CD4-positive, CD25-positive, alpha-beta regulatory T cell (primary cell): Measurements from ENCODE around the gene DLGAP4. TPM values are rescaled to one million over a fixed set of nuclear protein-coding genes. Genes with fewer than 3 reads are reported as not detected.

Experiments used
- ATAC-seq, 2 donors: fragments of 150-1000 bp; cut with Tn5 transposase; one replicate each; pipeline ENCODE4 v1.10.0; 2021; ENCODE audit warnings: low read depth in 2 of 2, moderate number of reproducible peaks in 2 of 2, moderate library complexity in 1 of 2
- DNase-seq, 3 donors: peaks; one replicate each; pipeline versions ENCODE4 v3.0.0 to v3.0.0-alpha.2; 2012 to 2022; ENCODE audit warnings: mixed read lengths in 1 of 3
- H3K27ac ChIP-seq: one replicate; pipeline ENCODE4 v1.7.0; 2013; ENCODE audit warnings: mild to moderate bottlenecking, low read length; ENCODE audit not compliant: insufficient read depth, poor library complexity, severe bottlenecking
- H3K27me3 ChIP-seq: one replicate; pipeline ENCODE4 v1.7.0; 2013; ENCODE audit warnings: low read length; ENCODE audit not compliant: control insufficient read depth, insufficient read depth
- H3K36me3 ChIP-seq: one replicate; pipeline ENCODE4 v1.7.0; 2013; ENCODE audit warnings: mild to moderate bottlenecking, low read length, moderate library complexity; ENCODE audit not compliant: control insufficient read depth, insufficient read depth
- H3K4me1 ChIP-seq: 2 replicates; pipeline ENCODE4 v1.7.0; 2013; ENCODE audit warnings: mild to moderate bottlenecking, low read length; ENCODE audit not compliant: insufficient read depth, control insufficient read depth, poor library complexity, severe bottlenecking
- H3K4me3 ChIP-seq: one replicate; pipeline ENCODE4 v1.7.0; 2013; ENCODE audit warnings: low read depth, mild to moderate bottlenecking, low read length, moderate library complexity
- H3K9me3 ChIP-seq, 2 experiments: 1 replicate in 1 of 2; 2 replicates in 1 of 2; pipeline ENCODE4 v1.7.0; 2013; ENCODE audit warnings: low read length in 2 of 2, mild to moderate bottlenecking in 1 of 2, moderate library complexity in 1 of 2; ENCODE audit not compliant: control insufficient read depth in 2 of 2
- H3K27ac Mint-ChIP-seq, 3 donors: one replicate each; pipeline ENCODE4 v1.8.0; 2020 to 2022; ENCODE audit warnings: mild to moderate bottlenecking in 3 of 3, mixed read lengths in 3 of 3, moderate library complexity in 2 of 3
- H3K27me3 Mint-ChIP-seq: one replicate; pipeline ENCODE4 v1.8.0; 2022; ENCODE audit warnings: mild to moderate bottlenecking, mixed read lengths
- H3K36me3 Mint-ChIP-seq: one replicate; pipeline ENCODE4 v1.8.0; 2020; ENCODE audit warnings: mixed read lengths
- H3K4me1 Mint-ChIP-seq, 4 donors: one replicate each; pipeline ENCODE4 v1.8.0; 2020 to 2022; ENCODE audit warnings: mixed read lengths in 4 of 4, mild to moderate bottlenecking in 1 of 4
- H3K4me3 Mint-ChIP-seq, 4 donors: one replicate each; pipeline ENCODE4 v1.8.0; 2020 to 2022; ENCODE audit warnings: mild to moderate bottlenecking in 4 of 4, mixed read lengths in 4 of 4, moderate library complexity in 3 of 4
- H3K9me3 Mint-ChIP-seq, 7 donors: one replicate each; pipeline ENCODE4 v1.8.0; 2020 to 2022; ENCODE audit warnings: mixed read lengths in 7 of 7, mild to moderate bottlenecking in 3 of 7, moderate library complexity in 2 of 7
- polyA plus RNA-seq, 4 donors: library from polyadenylated mRNA; unstranded; fragments of 300-500 nt; fragmentation: Illumina TruSeq; gene quantifications; one replicate each; pipeline ENCODE4 v1.2.3, GENCODE V29; 2021
- total RNA-seq: library from RNA; stranded (reverse); gene quantifications from one replicate; pipeline ENCODE4 v1.2.3, GENCODE V29; 2022

Gene DLGAP4
- total and polyA plus RNA-seq, 5 donors from 2014 or later, result 10.8 to 43.5 (median 14.7) TPM

- no peak for ATAC-seq
- Mint-ChIP-seq H3K4me1 (no peaks in the 10 kb centered on the region), H3K4me3 (no peak overlapping the region), H3K27ac (no peak overlapping the region), H3K27me3 (peaks cover 25% of the 10 kb centered on the region), H3K9me3 (peaks cover 0 to 2% (median 0%) of the 10 kb centered on the region in 7 donors), H3K36me3 (no peaks in the 10 kb centered on the region)
- no peaks in the 10 kb centered on the region for H3K4me1 ChIP-seq
- no peak overlapping the region for H3K4me3 ChIP-seq
- no peak overlapping the region for H3K27ac ChIP-seq
- H3K36me3 ChIP-seq, result no peaks in the 10 kb centered on the region
- no peaks in the 10 kb centered on the region for H3K27me3 ChIP-seq
- no peak for DNase-seq
- no peaks in the 10 kb centered on the region for H3K9me3 ChIP-seq
Measured at GRCh38 chr20:36279776-36280175, 26.4 kb upstream of the DLGAP4 start.

DNA sequence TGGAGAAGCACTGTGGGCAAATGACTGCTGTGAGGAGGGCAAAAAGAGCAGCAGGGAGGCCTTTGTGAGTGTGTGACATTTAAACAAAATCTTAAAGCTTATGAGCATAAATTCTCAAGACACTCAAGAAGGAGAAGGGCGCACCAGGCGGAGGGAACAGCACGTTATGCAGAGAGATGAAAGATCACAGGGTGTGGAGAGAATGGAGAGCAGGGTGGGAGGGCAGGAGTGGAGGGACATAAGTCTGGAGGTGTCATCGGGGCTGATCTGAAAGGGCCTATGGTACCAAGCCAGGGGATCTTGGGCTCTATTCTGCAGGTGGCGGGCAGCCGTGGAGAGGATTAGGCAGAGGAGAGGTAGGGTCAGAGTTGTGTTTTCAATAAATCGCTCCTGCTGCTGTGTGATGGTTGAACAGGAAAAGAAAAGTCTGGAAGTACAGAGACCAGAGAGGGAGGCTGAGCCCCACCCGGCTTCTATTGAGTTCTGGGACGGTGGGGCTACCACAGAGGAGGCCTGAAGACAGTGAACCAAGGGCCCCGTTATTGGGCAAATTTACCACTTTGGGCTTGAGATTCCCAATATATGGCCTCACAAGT, 24.3 kb upstream of the DLGAP4 start:
- H3K36me3 Mint-ChIP-seq, result no peaks in the 10 kb centered on the region
- no peak overlapping the region for H3K27ac Mint-ChIP-seq
- Histone ChIP-seq H3K36me3 (no peaks in the 10 kb centered on the region), H3K27me3 (no peaks in the 10 kb centered on the region), H3K4me3 (no peak overlapping the region), H3K27ac (no peak overlapping the region), H3K9me3 (no peaks in the 10 kb centered on the region), H3K4me1 (no peaks in the 10 kb centered on the region)
- peaks cover 0 to 2% (median 0%) of the 10 kb centered on the region in 7 donors for H3K9me3 Mint-ChIP-seq
- ATAC-seq (no peak), DNase-seq (no peak)
- H3K4me1 Mint-ChIP-seq, result no peaks in the 10 kb centered on the region
- no peak overlapping the region for H3K4me3 Mint-ChIP-seq
- H3K27me3 Mint-ChIP-seq, result peaks cover 21% of the 10 kb centered on the region

DNA sequence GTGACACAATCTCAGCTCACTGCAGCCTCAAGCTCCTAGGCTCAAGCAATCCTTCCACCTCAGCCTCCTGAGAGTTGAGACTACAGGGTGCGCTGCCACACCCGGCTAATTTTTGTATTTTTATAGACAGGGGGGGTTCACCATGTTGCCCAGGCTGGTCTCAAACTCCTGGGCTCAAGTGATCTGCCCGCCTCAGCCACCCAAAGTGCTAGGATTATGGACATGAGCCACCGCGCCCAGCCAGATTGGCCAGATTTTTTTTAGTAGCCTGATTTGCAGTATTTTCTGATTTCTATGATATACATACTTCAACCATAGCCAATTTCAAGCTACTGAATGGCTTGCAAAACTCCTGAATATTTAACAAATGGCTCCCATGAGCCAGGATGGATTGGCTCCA, 21.4 kb upstream of the DLGAP4 start:
- H3K9me3 Mint-ChIP-seq, result peaks cover 0 to 2% (median 0%) of the 10 kb centered on the region in 7 donors
- no peaks in the 10 kb centered on the region for H3K9me3 ChIP-seq
- no peak for ATAC-seq
- no peak overlapping the region for H3K4me3 ChIP-seq
- no peaks in the 10 kb centered on the region for H3K4me1 ChIP-seq
- peaks cover 4% of the 10 kb centered on the region for H3K27me3 ChIP-seq
- H3K36me3 ChIP-seq, result no peaks in the 10 kb centered on the region
- no peak overlapping the region for H3K4me3 Mint-ChIP-seq
- no peak overlapping the region for H3K27ac ChIP-seq
- no peaks in the 10 kb centered on the region for H3K36me3 Mint-ChIP-seq
- no peak for DNase-seq
- H3K27ac Mint-ChIP-seq, result no peak overlapping the region
- no peaks in the 10 kb centered on the region for H3K4me1 Mint-ChIP-seq
- H3K27me3 Mint-ChIP-seq, result peaks cover 15% of the 10 kb centered on the region

DNA sequence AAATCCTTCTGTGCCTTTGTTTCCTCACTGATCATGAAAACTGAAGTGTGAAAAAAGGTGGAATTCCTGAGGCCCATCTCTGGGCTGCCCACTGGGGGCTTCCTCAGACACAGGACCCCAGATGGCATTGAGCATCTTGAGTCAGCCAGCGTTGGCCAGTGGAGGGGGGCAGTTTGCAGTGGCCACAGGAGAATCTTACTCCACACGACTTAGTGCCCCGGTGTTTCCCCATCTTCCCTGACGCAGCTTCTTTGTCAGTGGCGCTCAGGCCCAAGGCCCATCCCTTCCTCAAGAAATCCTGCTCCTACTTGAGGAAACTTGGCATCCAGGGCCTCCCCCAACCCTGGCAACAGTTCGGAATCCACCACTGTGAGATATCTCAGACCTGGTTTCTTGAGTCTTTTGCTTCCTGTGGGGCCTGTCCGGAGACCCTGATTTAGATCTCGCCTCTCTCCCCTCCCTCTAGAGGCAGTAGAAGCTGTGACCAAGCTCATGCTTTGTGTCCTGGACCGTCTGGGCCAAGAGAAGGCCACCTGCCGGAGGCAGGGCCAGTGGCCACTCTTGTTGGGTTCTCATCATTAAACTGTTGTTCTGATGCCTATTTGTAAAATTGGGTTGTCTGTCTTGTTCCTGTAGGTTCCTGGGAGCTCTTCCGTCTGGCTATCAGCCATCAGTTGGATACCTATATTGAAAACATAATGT, 20.2 kb upstream of the DLGAP4 start:
- H3K27ac Mint-ChIP-seq, result no peak overlapping the region
- no peak for DNase-seq
- peaks cover 19% of the 10 kb centered on the region for H3K27me3 Mint-ChIP-seq

GRCh38 chr20:36297656-36298055, 8.5 kb upstream of the DLGAP4 start:
- H3K9me3 Mint-ChIP-seq, result no peaks in the 10 kb centered on the region
- ATAC-seq (no peak), DNase-seq (no peak)
- H3K4me3 Mint-ChIP-seq, result no peak overlapping the region
- no peaks in the 10 kb centered on the region for H3K9me3 ChIP-seq
- H3K27ac ChIP-seq, result no peak overlapping the region
- H3K27ac Mint-ChIP-seq, result no peak overlapping the region
- peaks cover 35% of the 10 kb centered on the region for H3K27me3 Mint-ChIP-seq
- no peaks in the 10 kb centered on the region for H3K36me3 ChIP-seq
- no peak overlapping the region for H3K4me3 ChIP-seq
- no peaks in the 10 kb centered on the region for H3K36me3 Mint-ChIP-seq
- H3K27me3 ChIP-seq, result peaks cover 9% of the 10 kb centered on the region
- no peaks in the 10 kb centered on the region for H3K4me1 ChIP-seq
- no peaks in the 10 kb centered on the region for H3K4me1 Mint-ChIP-seq

More for the DNA sequence above, 20.2 kb upstream of the DLGAP4 start:
- H3K9me3 Mint-ChIP-seq, result peaks cover 0 to 2% (median 0%) of the 10 kb centered on the region in 7 donors
- H3K36me3 Mint-ChIP-seq, result no peaks in the 10 kb centered on the region
- H3K36me3 ChIP-seq, result no peaks in the 10 kb centered on the region
- H3K4me1 Mint-ChIP-seq, result no peaks in the 10 kb centered on the region
- H3K9me3 ChIP-seq, result no peaks in the 10 kb centered on the region
- peaks cover 4% of the 10 kb centered on the region for H3K27me3 ChIP-seq
- no peak overlapping the region for H3K4me3 Mint-ChIP-seq
- no peak overlapping the region for H3K4me3 ChIP-seq
- ATAC-seq, result no peak
- H3K4me1 ChIP-seq, result no peaks in the 10 kb centered on the region
- H3K27ac ChIP-seq, result no peak overlapping the region

DNA sequence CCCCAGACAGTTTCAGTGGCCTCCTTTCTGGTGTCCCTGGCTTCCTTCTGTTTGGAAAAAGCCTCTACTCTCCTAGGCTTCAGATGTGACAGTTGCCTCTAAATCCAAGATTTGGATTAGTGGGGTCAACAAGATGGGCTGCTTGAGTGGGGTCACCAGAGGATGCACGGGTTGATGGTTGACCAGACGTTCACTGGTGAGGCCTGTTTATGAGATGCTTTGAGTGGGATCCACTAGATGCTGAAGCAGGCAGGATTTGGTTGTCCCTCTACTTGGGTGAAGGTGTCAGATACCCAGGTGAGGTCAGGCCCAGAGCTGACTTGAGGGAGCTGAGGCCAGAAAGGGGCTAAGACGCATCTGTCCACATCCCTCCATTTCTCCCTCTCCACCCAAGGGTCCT, 8.1 kb upstream of the DLGAP4 start:
- Mint-ChIP-seq H3K27ac (no peak overlapping the region), H3K9me3 (no peaks in the 10 kb centered on the region), H3K27me3 (peaks cover 37% of the 10 kb centered on the region), H3K4me1 (no peaks in the 10 kb centered on the region), H3K36me3 (no peaks in the 10 kb centered on the region), H3K4me3 (no peak overlapping the region)
- H3K4me3 ChIP-seq, result no peak overlapping the region
- H3K9me3 ChIP-seq, result no peaks in the 10 kb centered on the region
- H3K27me3 ChIP-seq, result peaks cover 13% of the 10 kb centered on the region
- H3K4me1 ChIP-seq, result no peaks in the 10 kb centered on the region
- ATAC-seq (no peak), DNase-seq (no peak)
- H3K27ac ChIP-seq, result no peak overlapping the region
- no peaks in the 10 kb centered on the region for H3K36me3 ChIP-seq

DNA sequence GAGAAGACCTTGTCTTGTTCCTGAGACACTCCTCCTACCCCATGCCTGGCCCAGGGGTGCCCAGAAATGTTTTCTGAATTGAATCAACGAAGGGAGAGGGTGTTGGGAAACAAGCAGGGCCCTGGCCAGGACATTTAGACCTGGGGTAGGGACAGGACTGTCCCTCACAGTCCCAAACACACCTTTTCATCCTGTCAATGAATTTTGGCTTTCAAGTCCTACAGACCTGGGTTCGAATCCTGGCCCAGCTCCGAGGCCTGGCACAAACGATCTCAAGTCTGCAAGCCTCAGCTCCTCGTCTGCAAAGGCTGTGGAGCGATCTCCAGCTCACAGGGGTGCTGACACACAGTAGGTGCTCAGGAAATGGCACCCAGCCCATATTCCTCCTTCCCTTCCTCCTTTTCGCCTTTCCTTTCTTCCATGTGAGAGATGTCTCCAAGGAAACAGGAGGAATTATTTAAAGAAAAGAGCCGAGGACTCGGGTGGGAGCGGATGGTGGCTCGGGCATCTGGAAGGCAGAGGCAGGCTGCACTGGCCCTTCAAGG, 7.3 kb upstream of the DLGAP4 start:
- no peaks in the 10 kb centered on the region for H3K9me3 ChIP-seq
- ATAC-seq (no peak), DNase-seq (no peak)
- no peak overlapping the region for H3K27ac ChIP-seq
- H3K9me3 Mint-ChIP-seq, result no peaks in the 10 kb centered on the region
- H3K27ac Mint-ChIP-seq, result no peak overlapping the region
- H3K36me3 ChIP-seq, result no peaks in the 10 kb centered on the region
- no peaks in the 10 kb centered on the region for H3K36me3 Mint-ChIP-seq
- no peak overlapping the region for H3K4me3 Mint-ChIP-seq
- peaks cover 32% of the 10 kb centered on the region for H3K27me3 Mint-ChIP-seq
- H3K4me3 ChIP-seq, result no peak overlapping the region
- H3K27me3 ChIP-seq, result peaks cover 17% of the 10 kb centered on the region
- H3K4me1 ChIP-seq, result no peaks in the 10 kb centered on the region
- H3K4me1 Mint-ChIP-seq, result no peaks in the 10 kb centered on the region

DNA sequence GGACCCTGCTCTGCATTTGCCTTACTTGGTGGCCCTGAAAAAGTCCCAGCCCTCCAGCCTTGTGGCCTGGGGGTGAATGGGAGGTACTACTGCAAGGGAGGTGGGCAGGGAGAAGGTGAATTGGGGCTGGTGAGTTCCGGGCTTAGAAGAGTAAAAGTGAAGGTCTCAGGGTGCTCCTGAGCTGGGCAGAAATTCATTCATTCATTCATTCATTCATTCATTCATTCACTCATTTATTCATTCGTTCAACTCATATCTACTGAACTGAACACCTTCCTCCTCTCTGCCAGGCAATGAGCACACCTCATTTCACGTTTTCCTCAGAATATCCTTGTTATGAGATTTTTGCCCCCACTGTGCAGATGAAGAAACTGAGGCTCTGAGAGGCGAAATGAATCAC, 6.7 kb upstream of the DLGAP4 start:
- H3K4me3 ChIP-seq, result no peak overlapping the region
- H3K4me3 Mint-ChIP-seq, result no peak overlapping the region
- no peaks in the 10 kb centered on the region for H3K9me3 ChIP-seq
- H3K4me1 ChIP-seq, result no peaks in the 10 kb centered on the region
- peaks cover 37% of the 10 kb centered on the region for H3K27me3 Mint-ChIP-seq
- peaks cover 23% of the 10 kb centered on the region for H3K27me3 ChIP-seq
- no peaks in the 10 kb centered on the region for H3K36me3 ChIP-seq
- H3K36me3 Mint-ChIP-seq, result no peaks in the 10 kb centered on the region
- ATAC-seq, result no peak
- H3K9me3 Mint-ChIP-seq, result no peaks in the 10 kb centered on the region
- no peaks in the 10 kb centered on the region for H3K4me1 Mint-ChIP-seq
- H3K27ac ChIP-seq, result no peak overlapping the region
- no peak overlapping the region for H3K27ac Mint-ChIP-seq
- no peak for DNase-seq
